ENCODE measurements around the gene SERTAD2.

SERTAD2 gene

DNA sequence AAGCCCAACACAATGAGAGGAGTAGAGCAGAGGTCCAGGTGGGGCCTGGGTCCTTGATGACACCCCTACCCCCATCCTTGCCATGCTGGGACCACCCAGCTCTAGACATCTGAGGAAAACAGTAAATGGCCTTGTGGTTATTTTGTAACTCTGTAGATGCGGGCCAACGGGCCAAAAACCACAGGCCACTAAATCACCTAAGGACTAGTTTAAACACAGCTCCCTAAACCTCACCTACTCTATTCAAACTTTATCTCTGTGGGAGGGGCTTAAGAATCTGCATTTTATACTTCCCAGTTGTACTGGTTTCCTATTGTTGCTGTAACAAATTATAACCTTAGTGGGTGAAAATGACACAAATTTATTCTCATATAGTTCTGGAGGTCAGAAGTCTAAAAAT lies 19.0 kb upstream of the SERTAD2 start:
- DNase-seq (ENCODE audit: low read depth): no peak

GRCh38 chr2:64670047-64670446 lies 16.3 kb upstream of the SERTAD2 start:
- DNase-seq (ENCODE audit: low read depth): no peak

DNA sequence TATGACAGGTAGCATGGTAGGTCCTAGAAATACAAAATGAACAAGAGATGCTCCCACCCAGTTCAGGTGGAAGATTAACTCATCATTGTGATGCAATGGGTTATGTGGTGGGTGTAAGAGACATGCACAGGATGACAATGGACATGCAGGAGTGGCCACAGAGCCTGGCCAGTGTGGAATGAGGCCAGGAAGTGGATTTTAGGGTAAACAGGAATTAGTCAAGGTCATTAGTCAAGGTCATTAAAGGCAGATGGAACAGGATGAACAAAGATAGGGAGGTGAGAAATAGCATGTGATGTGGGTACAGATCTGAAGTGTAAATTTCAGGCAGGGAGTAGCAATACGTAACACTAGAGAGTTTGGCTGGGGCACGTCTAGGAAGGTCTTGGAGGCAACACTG lies 15.6 kb upstream of the SERTAD2 start:
- no peak for DNase-seq (ENCODE audit: low read depth)

- no peak for DNase-seq (ENCODE audit: low read depth)
Measured at GRCh38 chr2:64668542-64668941, 14.8 kb upstream of the SERTAD2 start.

DNA sequence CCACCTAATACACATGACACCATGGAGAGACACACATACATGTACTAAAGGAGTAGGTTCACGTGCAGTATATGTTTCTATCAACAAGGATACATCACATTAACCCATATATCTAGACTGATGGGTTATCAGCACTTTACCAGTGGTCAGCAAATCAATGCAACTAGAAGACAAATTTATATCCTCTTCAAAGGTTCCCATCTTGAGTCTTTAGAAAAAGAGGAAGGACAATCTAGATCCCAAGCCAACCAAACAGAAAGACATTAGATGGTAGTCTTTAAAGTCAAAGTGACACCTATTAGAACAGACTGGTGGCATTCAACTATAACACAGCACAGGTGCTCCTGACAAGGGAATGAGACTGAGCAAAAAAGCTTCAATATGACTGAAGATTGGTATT lies 13.8 kb upstream of the SERTAD2 start:
- no peak for DNase-seq (ENCODE audit: low read depth)

DNA sequence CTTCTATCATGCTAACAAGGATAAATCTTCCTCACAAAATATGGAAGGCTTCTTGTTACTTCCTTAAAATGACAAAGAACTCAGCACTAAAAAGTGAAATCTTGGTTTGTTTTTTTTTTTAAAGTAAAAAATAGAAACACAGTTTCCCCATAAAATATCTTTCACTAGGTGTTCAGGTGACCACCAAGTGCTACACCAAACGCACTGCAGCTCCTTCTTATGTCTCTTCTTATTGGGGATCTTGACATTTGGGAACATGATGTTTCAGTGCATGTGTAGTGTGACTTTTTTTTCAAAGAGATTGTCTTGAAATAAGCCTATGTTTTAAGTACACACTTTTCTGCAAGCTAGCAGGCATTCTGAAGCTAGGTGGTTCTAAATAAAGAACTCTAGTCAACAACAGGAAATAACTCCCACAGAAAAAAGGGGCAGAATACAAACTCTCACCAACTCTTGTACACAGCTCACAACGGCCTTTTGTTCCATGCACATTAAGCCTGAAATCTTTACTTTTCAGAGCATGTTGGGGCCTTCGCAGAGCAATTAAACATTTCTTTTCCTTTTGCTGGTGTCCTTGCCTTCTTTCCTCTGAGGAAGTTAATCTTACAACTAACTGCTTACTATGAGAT lies 13.2 kb upstream of the SERTAD2 start:
- DNase-seq (ENCODE audit: low read depth): no peak

- no peak for DNase-seq (ENCODE audit: low read depth)
Measured at GRCh38 chr2:64665709-64666108, 12.0 kb upstream of the SERTAD2 start.

DNA sequence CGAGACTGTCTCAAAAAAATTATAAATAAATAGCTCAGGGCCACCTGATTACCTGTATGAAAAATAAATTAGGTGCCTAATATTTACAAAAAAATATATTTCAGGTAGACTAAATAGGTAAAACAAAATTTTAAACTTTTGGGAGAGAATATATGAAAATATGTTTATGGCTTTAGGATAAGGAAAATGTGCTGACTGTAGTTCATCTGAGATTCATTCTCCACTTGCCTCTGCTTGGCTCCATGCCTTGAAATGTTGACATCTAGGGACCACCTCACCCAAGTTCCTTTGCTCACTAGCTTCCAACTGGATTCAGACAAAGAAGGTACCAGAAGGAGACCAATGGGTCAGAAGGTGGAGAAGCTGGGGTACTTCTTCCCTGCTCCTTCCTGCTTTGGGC lies 9.7 kb upstream of the SERTAD2 start:
- DNase-seq (ENCODE audit: low read depth): no peak

DNA sequence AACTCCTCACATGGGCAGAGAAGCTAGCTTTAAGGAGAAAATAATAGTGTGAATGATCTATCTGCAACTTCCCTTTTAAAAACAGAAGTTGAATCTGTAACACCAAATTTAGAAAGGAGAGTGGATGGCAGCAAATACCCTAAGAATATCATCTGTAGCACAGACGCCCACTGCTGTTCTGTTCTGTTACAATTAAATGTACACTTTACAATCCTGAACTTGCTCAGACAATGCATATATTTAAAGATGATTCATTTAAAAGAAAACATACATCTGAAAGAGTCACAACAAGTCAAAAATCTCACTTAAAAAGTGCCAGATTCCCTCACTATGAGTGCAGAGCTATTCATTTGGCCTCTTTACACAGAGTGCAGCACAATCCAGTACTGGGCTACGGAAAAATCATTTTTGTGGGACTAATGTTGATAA lies 8.0 kb upstream of the SERTAD2 start:
- no peak for DNase-seq (ENCODE audit: low read depth)

- no peak for DNase-seq (ENCODE audit: low read depth)
Measured at GRCh38 chr2:64659252-64659651, 5.5 kb upstream of the SERTAD2 start.

DNA sequence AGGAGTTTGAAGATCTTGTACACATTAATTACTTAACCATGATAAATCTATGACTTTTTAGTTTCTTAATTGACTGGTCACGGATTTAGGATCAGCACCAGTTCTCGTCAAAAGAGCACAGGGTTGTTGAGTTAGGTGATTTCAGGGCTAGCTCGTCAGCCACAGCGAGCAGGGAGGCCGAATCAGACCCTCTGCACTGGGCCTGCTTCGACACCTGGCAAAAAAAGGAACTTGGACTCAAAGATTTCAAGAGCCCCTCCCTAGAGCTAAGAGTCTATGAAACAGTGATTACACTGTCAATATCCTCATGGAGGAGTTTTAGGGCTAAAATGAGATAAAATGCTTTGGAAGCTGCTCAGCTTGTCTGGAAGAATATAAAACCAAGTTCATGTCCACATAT lies 4.6 kb upstream of the SERTAD2 start:
- DNase-seq (ENCODE audit: low read depth): no peak

GRCh38 chr2:64657411-64657810 lies 3.7 kb upstream of the SERTAD2 start:
- no peak for DNase-seq (ENCODE audit: low read depth)

DNA sequence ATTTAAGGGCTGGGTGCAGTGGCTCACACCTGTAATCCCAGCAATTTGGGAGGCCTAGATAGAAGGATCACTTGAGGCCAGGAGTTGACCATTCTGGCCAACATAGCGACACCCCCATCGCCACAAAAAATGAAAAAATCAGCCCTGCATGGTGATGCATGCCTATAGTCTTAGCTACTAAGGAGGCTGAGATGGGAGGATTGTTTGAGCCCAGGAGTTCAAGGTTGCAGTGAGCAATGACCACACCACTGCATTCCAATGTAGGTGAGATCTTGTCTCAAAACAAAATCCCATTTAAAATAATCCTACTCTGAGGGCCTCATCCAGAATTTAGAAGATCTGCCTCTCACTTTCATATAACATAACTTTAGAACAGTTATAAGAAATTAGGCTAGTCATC lies 2.7 kb upstream of the SERTAD2 start:
- DNase-seq (ENCODE audit: low read depth): no peak

GRCh38 chr2:64655873-64656272 lies 2.2 kb upstream of the SERTAD2 start:
- DNase-seq (ENCODE audit: low read depth): no peak

DNA sequence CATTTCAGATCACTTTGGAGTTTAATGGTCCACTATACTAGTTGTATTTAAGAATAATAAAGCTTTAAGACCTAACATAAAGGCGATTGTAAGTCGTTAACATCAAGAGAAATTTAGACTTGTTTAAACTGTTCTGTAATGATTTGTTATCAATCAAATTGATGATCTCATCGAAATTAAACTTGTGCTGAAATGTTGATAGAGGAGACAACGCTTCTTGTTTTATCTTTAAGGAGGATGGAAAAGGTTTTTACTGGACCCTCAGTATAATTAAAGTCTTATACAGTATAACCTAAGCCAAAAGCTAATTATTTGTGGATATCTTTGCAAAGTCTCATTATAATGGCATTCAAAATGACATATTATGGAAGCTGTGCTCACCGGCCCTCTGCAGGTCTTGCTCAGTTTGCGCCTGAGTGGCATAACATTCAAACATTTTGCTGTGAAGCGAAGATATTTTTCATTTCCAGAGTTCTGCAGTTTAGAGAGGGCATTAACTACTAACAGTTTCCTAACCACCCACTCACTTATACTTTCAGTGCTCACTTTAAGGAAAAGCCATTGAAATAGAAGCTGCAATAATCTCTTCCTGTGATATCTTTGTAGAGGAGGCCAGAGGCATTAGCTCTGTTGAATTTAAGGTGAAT lies 1.4 kb upstream of the SERTAD2 start:
- no peak for DNase-seq (ENCODE audit: low read depth)

DNA sequence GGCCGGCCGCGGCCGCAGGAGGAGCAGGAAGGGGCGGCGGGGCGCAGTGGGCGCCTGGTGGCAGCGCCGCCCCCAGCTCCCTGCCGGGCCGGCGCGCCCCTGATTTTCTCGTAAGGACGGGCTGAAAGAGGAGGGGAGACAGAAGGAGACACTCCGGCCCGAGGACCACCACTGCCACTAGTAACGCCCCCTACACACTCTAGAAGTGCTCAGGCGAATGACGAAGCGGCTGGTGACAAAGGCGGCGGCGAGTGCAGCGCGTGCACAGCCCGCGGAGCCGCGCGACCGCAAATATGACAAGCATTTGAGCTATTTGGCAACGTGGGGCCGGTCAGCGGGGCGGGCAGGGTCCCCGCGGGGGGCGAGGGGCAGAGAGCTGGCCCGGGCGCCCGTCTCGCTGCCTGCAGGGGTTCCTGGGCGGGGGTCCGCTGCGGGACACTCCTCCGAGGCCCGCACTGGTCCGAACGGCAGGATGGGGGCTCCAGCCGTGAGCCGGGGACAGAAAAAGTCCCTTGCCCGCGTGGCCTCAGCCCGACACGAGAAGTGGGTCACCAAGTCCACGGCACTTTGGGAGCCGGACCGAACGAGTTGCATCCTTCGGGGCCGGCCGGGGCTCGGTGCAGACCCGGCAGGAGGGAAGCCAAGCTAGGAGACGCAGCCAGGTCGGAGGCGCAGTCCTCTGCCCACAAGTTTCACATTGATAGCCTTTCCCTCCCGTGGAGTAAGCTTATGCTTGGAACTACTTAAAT lies 524 bp upstream of the SERTAD2 start:
- DNase-seq (ENCODE audit: low read depth): no peak

DNA sequence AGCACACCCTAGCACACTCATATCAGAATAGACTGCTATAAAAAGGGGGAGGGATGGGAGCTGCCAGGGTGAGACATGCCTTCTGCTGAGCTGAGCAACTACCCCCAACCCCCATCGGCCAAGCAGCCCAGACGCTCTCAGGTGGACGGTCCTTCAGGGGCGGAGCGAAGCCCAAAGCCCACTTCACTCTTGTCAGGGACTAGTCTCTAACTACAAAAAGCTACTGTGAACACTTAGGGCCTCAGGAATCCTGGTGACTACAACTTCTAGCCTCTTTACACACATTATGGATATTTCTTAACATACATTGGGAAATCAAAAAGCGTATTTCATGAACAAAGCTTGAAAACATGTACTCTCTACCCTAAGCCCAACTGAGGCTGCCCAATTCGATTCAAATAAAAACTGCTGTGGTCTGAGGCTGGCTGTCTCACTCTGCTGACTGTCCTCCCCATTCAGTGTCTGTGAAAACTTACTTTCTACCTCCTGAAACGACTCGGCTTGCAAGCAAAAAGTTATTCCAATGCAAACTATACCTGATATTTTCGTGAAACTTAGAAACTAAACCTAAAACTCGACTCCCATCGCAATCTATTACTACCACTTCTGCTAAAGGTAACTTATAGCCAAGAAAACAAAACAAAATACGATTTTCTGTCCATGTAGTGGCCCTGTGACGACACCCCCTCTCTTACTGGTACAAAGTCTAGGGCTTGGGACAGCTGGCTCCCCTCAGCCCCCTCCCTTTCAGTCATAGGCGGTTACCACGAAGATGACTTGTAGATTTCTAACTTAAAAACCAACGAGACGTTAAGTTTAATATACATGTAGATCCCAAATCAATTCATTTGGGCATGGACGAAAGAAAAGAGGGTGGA lies 1.2 kb downstream of the SERTAD2 start:
- no peak for DNase-seq (ENCODE audit: low read depth)

- no peak for DNase-seq (ENCODE audit: low read depth)
Measured at GRCh38 chr2:64651590-64651989, 2.1 kb downstream of the SERTAD2 start.

DNA sequence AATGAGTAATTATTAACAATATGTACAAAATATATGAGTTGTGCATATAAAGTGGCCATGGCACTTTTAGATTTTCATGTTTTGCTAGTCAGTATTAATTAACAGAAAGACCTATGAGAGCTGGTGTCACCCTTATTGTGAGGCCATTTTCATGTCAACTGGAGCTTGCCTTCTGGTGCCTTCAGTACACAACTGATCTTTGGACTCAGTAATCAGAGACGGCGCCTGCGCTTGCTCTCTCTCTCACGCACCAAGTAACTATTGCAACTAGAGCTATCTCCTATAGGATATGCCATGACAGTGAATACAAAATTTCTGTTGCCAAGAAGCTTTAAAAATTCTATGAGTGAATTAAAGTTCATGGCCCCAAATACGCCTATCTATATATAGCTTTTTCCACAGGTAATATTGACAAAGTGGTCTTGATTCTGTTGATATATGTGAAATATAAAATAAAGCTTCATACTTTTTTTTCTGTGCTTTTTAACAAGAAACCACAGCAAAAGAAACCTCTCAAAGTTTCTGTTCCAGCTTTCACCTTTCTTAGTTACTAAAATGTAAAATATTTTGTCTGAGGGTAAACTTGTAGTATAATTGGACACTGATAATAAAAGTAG lies 2.9 kb downstream of the SERTAD2 start:
- DNase-seq (ENCODE audit: low read depth): no peak

DNA sequence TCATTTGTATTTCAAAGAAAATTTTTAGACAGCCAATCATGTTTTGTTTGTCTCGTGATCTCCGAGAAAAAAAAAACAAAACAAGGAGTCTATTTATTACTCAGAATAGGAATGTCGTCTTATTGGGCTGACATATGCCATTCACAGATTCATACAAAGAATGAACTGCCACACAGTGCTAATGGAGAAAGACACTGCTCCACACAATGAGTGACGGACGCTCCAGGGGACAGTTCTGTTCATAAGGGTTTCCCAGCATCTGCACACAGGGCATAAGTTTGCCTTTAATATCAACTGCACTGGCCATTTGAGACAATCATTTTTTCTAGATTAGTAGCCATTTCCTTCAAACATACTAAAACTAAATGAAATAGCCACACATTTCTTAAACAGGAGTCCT lies 3.4 kb downstream of the SERTAD2 start:
- DNase-seq (ENCODE audit: low read depth): no peak

DNA sequence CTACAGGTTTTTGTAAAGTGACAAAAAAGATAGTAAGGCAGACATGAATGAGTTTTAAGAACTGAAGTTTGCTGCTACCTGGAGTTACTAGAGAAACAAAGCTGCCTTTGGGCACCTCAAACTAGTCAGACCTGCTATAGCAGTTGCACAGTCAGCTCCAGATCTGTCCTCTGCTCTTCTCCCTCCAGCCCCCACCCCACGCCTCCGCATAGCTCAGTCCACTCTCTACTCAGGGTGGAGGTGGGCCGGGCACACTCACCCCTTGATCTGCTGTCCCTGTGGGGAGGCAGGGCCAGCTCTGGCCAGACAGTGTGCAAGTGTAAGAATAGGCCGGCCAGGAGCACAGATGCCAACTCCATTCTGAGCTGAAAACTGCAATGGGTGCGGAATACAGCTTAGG lies 4.1 kb downstream of the SERTAD2 start:
- DNase-seq (ENCODE audit: low read depth): no peak

DNA sequence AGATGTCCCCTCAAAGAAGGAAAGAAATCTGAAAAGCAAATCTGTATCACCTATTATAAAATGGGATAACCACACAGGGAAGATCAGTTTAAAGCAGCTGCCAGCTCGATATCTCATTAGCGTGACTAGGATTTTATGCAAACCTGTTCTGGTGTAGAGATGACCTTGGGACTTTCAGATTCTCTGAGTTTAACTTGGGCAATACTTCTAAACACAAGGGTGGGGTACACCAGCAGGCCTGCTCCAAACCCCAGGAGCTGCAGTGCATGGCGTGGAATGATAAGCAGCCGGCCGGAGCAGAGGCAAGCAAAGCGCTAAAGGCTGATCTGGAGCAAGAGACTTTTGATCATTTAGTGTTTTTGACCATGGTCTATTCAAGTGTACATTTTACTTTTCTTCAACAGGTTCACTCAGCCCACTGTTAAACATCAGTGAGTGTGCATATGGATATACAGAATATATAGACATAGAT lies 4.7 kb downstream of the SERTAD2 start:
- DNase-seq (ENCODE audit: low read depth): no peak

Data from stimulated activated CD8-positive, alpha-beta memory T cell treated with anti-CD3 and anti-CD28 coated beads, Interleukin-15, amount 100 ng/mL, for 1 hour (primary cell).